Measurements from ENCODE around the gene STXBP1. TPM values are rescaled to one million over a fixed set of nuclear protein-coding genes. Genes with fewer than 3 reads are reported as not detected.
A peak's percentile ranks its signal among the peaks of the same experiment; 100 is the strongest.

The STXBP1 gene
- total and polyA plus RNA-seq, 9 of the 15 experiments (the other 6 are each of a cell fraction or from before 2014, with no cell fraction given), result 4.6 to 35.1 (median 9.7) TPM

GRCh38 chr9:127723444-127723843 lies 111.4 kb downstream of the STXBP1 start (continued):
- TF ChIP-seq RERE (CRISPR knock-in tag; IDR thresholded peaks at IDR 0.05; ENCODE audit: borderline replicate concordance), result no peak
- no peak for TF ChIP-seq HBP1 (CRISPR knock-in tag; IDR thresholded peaks at IDR 0.05)

GRCh38 chr9:127724012-127724411 lies 111.9 kb downstream of the STXBP1 start:
- H3K4me1 ChIP-seq (replicated peaks in 1 of 2; ENCODE audit: control insufficient read depth in 2 of 2, insufficient read depth in 2 of 2, low read length in 2 of 2), result peaks cover 0 to 26% of the 10 kb centered on the region in 2 experiments; a peak in 3 of 5 replicates
- H4K20me1 ChIP-seq (replicated peaks; ENCODE audit: control insufficient read depth, insufficient read depth, low read length), result no peaks in the 10 kb centered on the region
- FAIRE-seq (no peak), DNase-seq (ENCODE audit: extremely low read depth in 1 of 4, low spot score in 3 of 4) (no peak), ATAC-seq (no peak; the same call in 2 of the 3 replicates)
- H3K27ac ChIP-seq (ENCODE audit: extremely low read depth, low read depth, low read length), result no peak overlapping the region
- intact Hi-C loops (cut with micrococcal nuclease) (no loop called here), in situ Hi-C loops (cut with MboI) (no loop called here)
- WGBS (ENCODE audit: insufficient coverage, low coverage, missing lambda C conversion rate), result 28% methylated on average over 20 of the region's 23 CpGs
- no TSS peak for BruUV-seq (replicated peaks)
- no peak overlapping the region for H3K4me3 ChIP-seq
- no peaks in the 10 kb centered on the region; a peak in 1 of 5 replicates for H3K27me3 ChIP-seq (ENCODE audit: control insufficient read depth in 2 of 2, insufficient read depth in 2 of 2, low read length in 2 of 2)
- H3K4me2 ChIP-seq (ENCODE audit: insufficient read depth, low read length), result no peak overlapping the region
- H3K9me1 ChIP-seq (ENCODE audit: control insufficient read depth, insufficient read depth, low read length), result no peaks in the 10 kb centered on the region
- no peaks in the 10 kb centered on the region for H3K9me3 ChIP-seq (replicated peaks; ENCODE audit: control insufficient read depth, insufficient read depth, low read depth, low read length)
- ChIA-PET CTCF (ENCODE audit: low intra/inter-chr PET ratio) (no interaction called here), POLR2A (interaction anchor here (1.0 kb wide), 1 partner anchor 11 kb away, joined by 3 read pairs; no protein-coding TSS in a partner anchor)
- H3K79me2 ChIP-seq (ENCODE audit: control insufficient read depth, insufficient read depth, low read length), result no peaks in the 10 kb centered on the region
- no peak overlapping the region for H2AFZ ChIP-seq (ENCODE audit: low read depth, low read length)
- no peaks in the 10 kb centered on the region for H3K36me3 ChIP-seq (ENCODE audit: control insufficient read depth, insufficient read depth, low read length)
- H3K9ac ChIP-seq (ENCODE audit: insufficient read depth in 1 of 2, low read depth in 2 of 2, low read length in 2 of 2), result peak overlapping the region in 1 of 2 experiments; percentile 68; a peak in 2 of 4 replicates
- no peak for TF ChIP-seq CEBPZ (IDR thresholded peaks at IDR 0.05; ENCODE audit: borderline replicate concordance, low read depth, low read length)
- no peak for TF ChIP-seq OTX1 (CRISPR knock-in tag; IDR thresholded peaks at IDR 0.05)
- no peak for TF ChIP-seq GABPB1 (CRISPR knock-in tag; IDR thresholded peaks at IDR 0.05)

All from K562 (cell line).